Epithelial cell of esophagus (primary cell): Measurements from ENCODE around the gene METTL1.

Source experiments
- DNase-seq: peaks from one replicate; pipeline ENCODE4 v3.0.0; 2010; ENCODE audit warnings: low read depth
- H3K4me3 ChIP-seq: 2 replicates; pipeline ENCODE4 v1.5.1; 2011; ENCODE audit warnings: mild to moderate bottlenecking, low read length, control low read depth
- CTCF ChIP-seq: IDR thresholded peaks from 2 replicates; pipeline ENCODE4 v1.5.1; 2011; ENCODE audit warnings: low read depth, mild to moderate bottlenecking, low read length, control low read depth, inconsistent platforms; ENCODE audit not compliant: insufficient read depth; ENCODE audit errors: missing control alignments

METTL1 gene

GRCh38 chr12:57807285-57807684 is 35.4 kb upstream of the METTL1 start:
- no peak overlapping the region for H3K4me3 ChIP-seq
- no peak for DNase-seq
- TF ChIP-seq CTCF, result no peak

- no peak for DNase-seq
- no peak overlapping the region for H3K4me3 ChIP-seq
- no peak for TF ChIP-seq CTCF
Measured at GRCh38 chr12:57806677-57807076, 34.8 kb upstream of the METTL1 start.

- TF ChIP-seq CTCF, result peak; percentile 82
- no peak overlapping the region for H3K4me3 ChIP-seq
- DNase-seq, result peak; percentile 52
Measured at GRCh38 chr12:57803319-57803893, 31.5 kb upstream of the METTL1 start.

- no peak for DNase-seq
- no peak for TF ChIP-seq CTCF
- no peak overlapping the region for H3K4me3 ChIP-seq
Measured at GRCh38 chr12:57802607-57803006, 30.7 kb upstream of the METTL1 start.

- no peak for TF ChIP-seq CTCF
- no peak overlapping the region for H3K4me3 ChIP-seq
- no peak for DNase-seq
Measured at GRCh38 chr12:57800965-57801364, 29.1 kb upstream of the METTL1 start.

GRCh38 chr12:57797933-57798332 is 26.0 kb upstream of the METTL1 start:
- DNase-seq, result no peak
- no peak for TF ChIP-seq CTCF
- H3K4me3 ChIP-seq, result no peak overlapping the region

- no peak for DNase-seq
- H3K4me3 ChIP-seq, result no peak overlapping the region
- TF ChIP-seq CTCF, result no peak
Measured at GRCh38 chr12:57796996-57797395, 25.1 kb upstream of the METTL1 start.
